WERI-Rb-1 (cell line): ENCODE measurements around the gene CSDE1.

Experiments
- DNase-seq: peaks from one replicate; pipeline ENCODE4 v3.0.0-alpha.2; 2020
- H3K27ac ChIP-seq: fragments of 250-450 bp; sonication (Bioruptor Pico); 2 replicates; pipeline ENCODE4 v1.5.1; 2020; ENCODE audit warnings: mild to moderate bottlenecking, moderate library complexity
- H3K27me3 ChIP-seq: fragments of 250-450 bp; sonication (Bioruptor Pico); 2 replicates; pipeline ENCODE4 v1.5.1; 2021; ENCODE audit warnings: mild to moderate bottlenecking, low read depth, moderate library complexity; ENCODE audit not compliant: insufficient read depth, severe bottlenecking
- H3K36me3 ChIP-seq: fragments of 250-450 bp; sonication (Bioruptor Pico); 2 replicates; pipeline ENCODE4 v1.5.1; 2020; ENCODE audit warnings: mild to moderate bottlenecking, moderate library complexity
- H3K4me3 ChIP-seq: 2 replicates; pipeline ENCODE4 v1.5.1; 2011; ENCODE audit warnings: low read depth, mild to moderate bottlenecking, control low read depth, low read length
- H3K9me3 ChIP-seq: fragments of 250-450 bp; sonication (Bioruptor Pico); 2 replicates; pipeline ENCODE4 v1.5.1; 2021; ENCODE audit warnings: mild to moderate bottlenecking, moderate library complexity; ENCODE audit not compliant: severe bottlenecking
- TF ChIP-seq, protein P1 (sequence below): IDR thresholded peaks from 2 replicates; pipeline ENCODE4 v1.5.1; 2011; ENCODE audit warnings: low read depth, mild to moderate bottlenecking, control low read depth, inconsistent platforms, low read length

The CSDE1 gene

DNA sequence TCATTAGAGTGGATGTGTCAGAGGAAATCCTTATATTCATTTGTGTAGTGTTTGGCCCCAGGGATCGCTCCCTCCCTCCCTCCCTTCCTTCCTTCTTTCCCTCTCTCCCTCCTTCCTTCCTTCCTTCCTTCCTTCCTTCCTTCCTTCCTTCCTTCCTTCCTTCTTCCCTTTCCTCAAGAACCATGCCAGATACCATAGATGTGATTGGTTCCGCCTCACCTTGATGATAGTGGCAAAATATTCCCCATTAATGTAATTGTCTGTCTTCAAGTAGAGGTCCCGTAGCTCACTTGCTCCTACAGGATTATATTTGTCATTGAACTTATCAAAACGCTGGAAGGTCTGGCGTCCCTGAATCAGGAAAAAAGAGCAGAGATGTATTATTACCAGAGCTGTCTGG lies 80.1 kb downstream of the CSDE1 start:
- Histone ChIP-seq H3K27ac (no peak overlapping the region), H3K4me3 (no peak overlapping the region), H3K36me3 (no peaks in the 10 kb centered on the region), H3K9me3 (no peaks in the 10 kb centered on the region), H3K27me3 (no peaks in the 10 kb centered on the region)
- DNase-seq = no peak
- TF ChIP-seq, protein P1, sequence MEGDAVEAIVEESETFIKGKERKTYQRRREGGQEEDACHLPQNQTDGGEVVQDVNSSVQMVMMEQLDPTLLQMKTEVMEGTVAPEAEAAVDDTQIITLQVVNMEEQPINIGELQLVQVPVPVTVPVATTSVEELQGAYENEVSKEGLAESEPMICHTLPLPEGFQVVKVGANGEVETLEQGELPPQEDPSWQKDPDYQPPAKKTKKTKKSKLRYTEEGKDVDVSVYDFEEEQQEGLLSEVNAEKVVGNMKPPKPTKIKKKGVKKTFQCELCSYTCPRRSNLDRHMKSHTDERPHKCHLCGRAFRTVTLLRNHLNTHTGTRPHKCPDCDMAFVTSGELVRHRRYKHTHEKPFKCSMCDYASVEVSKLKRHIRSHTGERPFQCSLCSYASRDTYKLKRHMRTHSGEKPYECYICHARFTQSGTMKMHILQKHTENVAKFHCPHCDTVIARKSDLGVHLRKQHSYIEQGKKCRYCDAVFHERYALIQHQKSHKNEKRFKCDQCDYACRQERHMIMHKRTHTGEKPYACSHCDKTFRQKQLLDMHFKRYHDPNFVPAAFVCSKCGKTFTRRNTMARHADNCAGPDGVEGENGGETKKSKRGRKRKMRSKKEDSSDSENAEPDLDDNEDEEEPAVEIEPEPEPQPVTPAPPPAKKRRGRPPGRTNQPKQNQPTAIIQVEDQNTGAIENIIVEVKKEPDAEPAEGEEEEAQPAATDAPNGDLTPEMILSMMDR = no peak

DNA sequence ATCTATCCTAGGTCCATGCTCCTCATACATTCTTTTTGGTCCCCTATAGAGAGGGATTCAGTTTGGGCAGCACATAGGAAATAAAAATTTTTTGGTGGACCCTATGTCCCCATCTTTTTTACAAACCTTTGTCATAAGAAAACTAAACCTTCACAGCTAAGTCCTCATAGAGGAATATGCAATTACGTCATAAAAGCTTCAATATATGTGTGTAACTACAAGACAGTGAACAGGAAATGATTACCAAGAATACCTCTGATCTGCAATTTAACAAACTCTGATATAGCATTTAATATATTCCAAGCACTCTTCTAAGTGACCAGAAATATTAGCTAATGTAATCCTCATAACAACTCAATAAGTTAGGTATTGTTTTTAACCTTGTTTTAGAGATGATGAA lies 81.7 kb downstream of the CSDE1 start:
- Histone ChIP-seq H3K4me3 (no peak overlapping the region), H3K9me3 (no peaks in the 10 kb centered on the region), H3K36me3 (no peaks in the 10 kb centered on the region), H3K27ac (no peak overlapping the region), H3K27me3 (no peaks in the 10 kb centered on the region)
- DNase-seq = no peak
- TF ChIP-seq, protein P1 = no peak

DNA sequence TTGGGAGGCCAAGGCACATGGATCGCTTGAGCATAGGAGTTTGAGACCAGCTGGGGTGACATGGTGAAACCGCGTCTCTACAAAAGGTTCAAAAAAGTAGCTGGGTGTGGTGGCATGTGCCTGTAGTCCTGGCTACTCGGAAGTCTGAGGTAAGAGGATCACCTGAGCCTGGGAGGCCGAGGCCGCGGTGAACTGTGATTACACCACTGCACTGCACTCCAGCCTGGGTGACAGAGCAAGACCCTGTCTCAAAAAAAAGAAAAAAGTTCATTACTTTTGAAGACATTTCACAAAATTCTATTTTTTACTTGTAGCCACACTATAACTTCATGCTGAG lies 85.9 kb downstream of the CSDE1 start:
- no peak for DNase-seq
- H3K27ac ChIP-seq = no peak overlapping the region
- H3K9me3 ChIP-seq = no peaks in the 10 kb centered on the region
- no peak overlapping the region for H3K4me3 ChIP-seq
- H3K36me3 ChIP-seq = no peaks in the 10 kb centered on the region
- H3K27me3 ChIP-seq = no peaks in the 10 kb centered on the region
- TF ChIP-seq, protein P1 = no peak

DNA sequence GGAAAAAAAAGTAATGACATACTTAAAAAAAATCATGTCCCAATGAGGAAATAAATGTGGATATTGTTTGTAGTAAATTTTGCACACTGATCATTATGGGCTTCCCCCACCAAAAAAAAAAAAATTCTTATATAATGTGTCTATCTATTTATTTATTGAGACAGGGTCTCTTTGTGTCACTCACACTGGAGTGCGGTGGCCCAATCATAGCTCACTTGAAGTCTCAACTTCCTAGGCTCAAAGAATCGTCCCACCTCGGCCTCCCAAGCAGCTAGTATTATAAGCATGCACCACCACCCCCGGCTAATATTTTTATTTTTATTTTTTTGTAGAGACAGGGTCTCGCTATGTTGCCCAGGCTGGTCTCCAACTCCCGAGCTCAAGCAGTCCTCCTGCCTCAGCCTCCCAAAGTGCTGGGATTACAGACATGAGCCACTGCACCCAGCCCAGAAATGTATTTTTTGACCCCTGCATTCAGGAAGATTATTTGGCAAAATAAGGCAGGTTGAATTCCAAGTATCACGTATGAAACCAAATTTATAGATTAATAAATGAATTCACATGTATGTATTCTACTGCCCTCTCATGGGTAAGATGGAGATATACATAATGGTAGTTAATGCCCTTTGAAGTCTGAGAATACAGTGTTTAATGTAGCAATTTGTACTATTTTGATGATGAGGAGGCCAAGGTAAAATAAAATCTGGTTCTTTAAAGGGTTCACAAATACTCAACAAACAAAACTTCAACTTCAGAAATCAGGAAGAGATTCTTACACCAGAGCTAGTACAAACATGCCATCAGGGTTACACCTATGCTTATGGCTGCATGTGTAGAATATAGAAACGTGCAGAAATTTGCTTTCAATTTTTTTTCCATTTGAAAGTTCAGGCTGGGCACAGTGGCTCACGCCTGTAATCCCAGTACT lies 86.5 kb downstream of the CSDE1 start:
- H3K27me3 ChIP-seq = no peaks in the 10 kb centered on the region
- no peaks in the 10 kb centered on the region for H3K36me3 ChIP-seq
- DNase-seq = no peak
- H3K27ac ChIP-seq = no peak overlapping the region
- TF ChIP-seq, protein P1 = no peak
- no peaks in the 10 kb centered on the region for H3K9me3 ChIP-seq
- no peak overlapping the region for H3K4me3 ChIP-seq

DNA sequence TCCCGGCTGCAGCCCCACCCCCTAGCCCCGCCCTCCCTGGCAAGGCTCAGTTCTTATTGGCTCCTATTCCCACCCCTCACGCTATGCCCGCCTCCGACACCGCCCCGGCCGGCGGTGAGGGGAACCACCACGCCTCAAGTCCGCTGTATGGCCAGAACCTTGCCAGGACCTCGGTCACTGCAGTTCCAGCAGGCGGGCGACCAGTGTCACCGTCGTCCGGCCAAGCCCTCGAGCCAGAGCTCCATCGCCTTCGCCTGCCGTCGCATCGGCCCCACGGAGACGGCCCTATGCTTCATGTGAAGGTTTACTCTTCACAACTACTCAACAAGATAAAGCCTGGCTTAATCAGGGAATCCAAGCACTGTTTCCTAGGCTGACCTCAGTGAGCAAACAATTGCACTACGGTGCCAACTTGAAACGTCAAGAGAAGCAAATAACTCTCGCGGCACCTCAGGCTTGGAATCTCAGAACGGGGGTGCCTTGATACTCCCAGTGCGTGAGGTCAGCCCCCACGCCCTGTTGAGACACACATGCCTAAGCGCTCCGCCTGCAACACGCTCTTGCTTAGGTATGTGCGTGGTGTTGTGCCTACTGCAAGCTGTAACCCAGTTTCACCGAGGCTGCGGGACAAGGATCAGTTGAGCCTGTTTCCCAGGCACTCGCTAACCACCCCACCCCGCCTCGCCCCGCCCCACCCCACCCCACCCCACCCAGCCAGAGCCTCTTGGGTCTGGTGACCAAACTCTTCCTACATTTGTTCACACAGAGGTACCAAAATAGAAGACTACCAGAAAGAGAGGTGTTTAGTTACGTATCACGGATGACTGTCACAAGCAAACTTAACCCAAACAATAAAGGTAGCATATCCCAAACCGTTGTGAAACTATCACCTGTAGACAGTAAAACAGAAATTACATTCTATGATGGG lies 87.4 kb downstream of the CSDE1 start:
- DNase-seq = peak; percentile 94
- Histone ChIP-seq H3K36me3 (no peaks in the 10 kb centered on the region), H3K27ac (no peak overlapping the region), H3K4me3 (peak overlapping the region; percentile 85), H3K9me3 (no peaks in the 10 kb centered on the region), H3K27me3 (no peaks in the 10 kb centered on the region)
- TF ChIP-seq, protein P1 = no peak
